ENCODE results near the gene PPFIA3. TPM values are rescaled to one million over a fixed set of nuclear protein-coding genes. Genes with fewer than 3 reads are reported as not detected.
A peak's percentile ranks its signal among the peaks of the same experiment; 100 is the strongest.

PPFIA3 gene
- total RNA-seq, 1 experiment from 2014 or later = 19.1 TPM

GRCh38 chr19:49151267-49152118 lies 32.1 kb downstream of the PPFIA3 start:
- H2AFZ ChIP-seq (ENCODE audit: low read length) = no peak overlapping the region
- no peak overlapping the region for H4K5ac ChIP-seq (ENCODE audit: insufficient read length, low read depth, low read length)
- H2BK12ac ChIP-seq (ENCODE audit: insufficient read length, low read depth, low read length) = no peak overlapping the region
- Mint-ChIP-seq H3K9me3 (peaks cover 0 to 6% of the 10 kb centered on the region in 2 experiments; a peak in 2 of 5 replicates), H3K27me3 (ENCODE audit: low read depth) (peaks cover 42% of the 10 kb centered on the region), H3K36me3 (ENCODE audit: insufficient read depth in 1 of 3, low read depth in 3 of 3) (peaks cover 0 to 15% (median 0%) of the 10 kb centered on the region in 3 experiments; a peak in 4 of 7 replicates), H3K4me1 (peaks cover 22 to 56% of the 10 kb centered on the region in 2 experiments), H3K27ac (peak overlapping the region in 1 of 3 experiments; percentile 84; a peak in 4 of 7 replicates), H3K4me3 (peak overlapping the region; percentile 87 to 96)
- no peak overlapping the region for H4K8ac ChIP-seq (replicated peaks; ENCODE audit: insufficient read length, low read depth, low read length)
- no peak overlapping the region for H3K56ac ChIP-seq (ENCODE audit: insufficient read length, low read depth, low read length)
- H2BK120ac ChIP-seq (ENCODE audit: low read depth, low read length, poor library complexity, severe bottlenecking) = no peak overlapping the region
- no peak for TF ChIP-seq CTCF (conservative IDR thresholded peaks at IDR 0.05)
- H3K18ac ChIP-seq (ENCODE audit: insufficient read length, low read depth, low read length) = no peak overlapping the region
- no peaks in the 10 kb centered on the region; the same call in 1 of the 2 replicates for H3K27me3 ChIP-seq (ENCODE audit: insufficient read depth, low read length)
- H3K79me1 ChIP-seq (ENCODE audit: insufficient read depth, low read depth, low read length, poor library complexity, severe bottlenecking) = no peaks in the 10 kb centered on the region
- peak overlapping the region; percentile 57 for H3K4me2 ChIP-seq (ENCODE audit: insufficient read depth, insufficient read length, low read length)
- H3K4me1 ChIP-seq (ENCODE audit: insufficient read depth, low read length) = peaks cover 7% of the 10 kb centered on the region; the same call in 1 of the 2 replicates
- H2AK5ac ChIP-seq (ENCODE audit: insufficient read length, low read length) = no peak overlapping the region
- H3K9me3 ChIP-seq (ENCODE audit: control insufficient read depth, low read depth, low read length) = no peaks in the 10 kb centered on the region
- peaks cover 17% of the 10 kb centered on the region for H3K23me2 ChIP-seq (ENCODE audit: insufficient read length, low read depth, low read length, poor library complexity, severe bottlenecking)
- no peak overlapping the region for H3K23ac ChIP-seq (ENCODE audit: insufficient read length, low read depth, low read length)
- no peak overlapping the region for H3K14ac ChIP-seq (ENCODE audit: insufficient read depth, low read length)
- no peak overlapping the region for H3K9ac ChIP-seq (ENCODE audit: extremely low read depth, insufficient read length, low read length)
- DNase-seq = peak; percentile 99
- H2BK20ac ChIP-seq (ENCODE audit: low read depth, low read length, poor library complexity, severe bottlenecking) = no peak overlapping the region
- H3K79me2 ChIP-seq (ENCODE audit: insufficient read depth, low read length) = no peaks in the 10 kb centered on the region
- no peak overlapping the region for H4K91ac ChIP-seq (ENCODE audit: insufficient read length, low read depth, low read length)
- no peak overlapping the region for H2BK5ac ChIP-seq (ENCODE audit: insufficient read length, low read length)
- no peak overlapping the region for H3T11ph ChIP-seq (ENCODE audit: low read length)
- WGBS (ENCODE audit: extremely low coverage, insufficient read length, low lambda C conversion rate) = no CpG with 5 or more reads among the region's 45 CpGs
- H2BK15ac ChIP-seq (ENCODE audit: low read depth, low read length) = no peak overlapping the region
- no peaks in the 10 kb centered on the region for H4K20me1 ChIP-seq (ENCODE audit: control insufficient read depth, insufficient read depth, insufficient read length)
- H3K27ac ChIP-seq (ENCODE audit: insufficient read length, low read depth, low read length) = no peak overlapping the region
- no peak overlapping the region for H3K4ac ChIP-seq (ENCODE audit: low read depth, low read length)
